NCI-H524 (cell line): ENCODE data around the gene GLS.

ENCODE experiments used
- DNase-seq, 2 experiments: peaks; one replicate each; lab custom pipeline; 2025; lab: John Stamatoyannopoulos, UW

GLS gene

DNA sequence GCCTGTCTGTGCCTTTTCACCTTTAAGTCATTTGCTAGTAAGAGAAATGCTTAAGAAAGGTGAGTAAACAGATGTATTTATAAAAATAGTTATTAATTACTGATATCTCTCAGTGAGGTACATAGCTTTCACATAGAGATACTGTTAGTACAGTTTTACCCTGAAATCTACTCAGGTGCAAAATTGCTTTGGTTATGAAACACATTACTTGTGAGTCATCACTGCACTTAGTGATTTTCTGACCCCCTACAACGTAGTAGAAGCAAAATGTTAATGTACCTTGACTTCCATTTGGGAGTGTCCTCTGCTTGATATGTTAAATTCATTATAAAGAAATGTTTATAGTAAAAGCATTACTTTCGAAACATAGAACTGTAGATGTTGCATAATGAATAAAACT is 6.5 kb downstream of the GLS start:
- DNase-seq: no peak

DNA sequence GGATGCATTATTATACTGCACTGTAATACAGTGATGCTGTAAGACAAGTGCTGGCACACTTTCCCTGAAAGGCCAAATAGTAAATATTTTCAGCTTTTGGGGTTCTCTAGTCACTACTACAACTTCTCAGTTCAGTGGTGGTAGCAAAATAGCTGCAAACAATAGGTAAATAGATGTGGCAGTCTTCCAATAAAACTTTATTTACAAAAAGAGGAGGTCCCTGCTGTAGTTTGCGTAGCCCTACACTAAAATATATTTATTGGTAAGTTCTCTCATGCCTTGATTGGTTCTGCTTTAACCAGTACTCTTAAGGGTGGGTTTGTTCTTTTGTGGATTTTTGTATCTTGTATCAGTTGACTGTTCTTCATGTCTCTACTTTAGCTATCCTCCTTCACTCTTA is 7.8 kb downstream of the GLS start:
- no peak for DNase-seq

DNA sequence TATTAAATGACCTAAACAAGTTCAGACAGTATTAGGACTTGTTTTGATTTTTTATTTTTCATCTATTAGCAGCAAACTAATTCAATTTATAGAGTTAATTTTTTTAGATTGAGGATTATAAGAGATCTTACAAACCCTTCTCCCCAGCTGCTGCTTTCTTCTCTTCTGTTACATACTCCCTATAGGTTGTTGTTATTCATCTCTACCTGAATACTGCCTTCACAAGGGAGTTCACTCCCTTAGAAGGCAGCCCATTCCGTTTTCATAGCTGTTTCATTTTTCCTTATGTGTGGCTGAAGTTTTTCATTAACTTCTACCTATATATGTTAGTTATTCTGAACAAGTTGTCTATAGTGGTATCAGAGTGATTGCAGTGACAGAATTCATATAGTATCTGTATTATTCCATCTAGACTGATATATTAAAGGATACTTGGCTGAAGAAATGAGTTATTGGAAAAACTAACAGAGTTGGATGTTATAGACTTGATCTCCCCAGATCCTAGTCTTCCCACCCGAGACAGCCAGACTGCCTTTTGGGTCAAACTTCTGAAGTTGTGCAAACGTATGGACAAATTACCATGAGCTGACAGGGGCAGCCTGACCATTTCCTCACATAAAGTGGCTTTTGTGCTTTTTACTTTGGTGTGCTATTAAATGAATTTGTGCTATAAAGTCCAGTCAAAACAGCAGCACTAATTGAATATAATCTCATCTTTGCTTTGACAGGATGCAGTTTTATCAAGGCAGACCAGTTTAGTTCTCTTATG is 8.7 kb downstream of the GLS start:
- no peak for DNase-seq

DNA sequence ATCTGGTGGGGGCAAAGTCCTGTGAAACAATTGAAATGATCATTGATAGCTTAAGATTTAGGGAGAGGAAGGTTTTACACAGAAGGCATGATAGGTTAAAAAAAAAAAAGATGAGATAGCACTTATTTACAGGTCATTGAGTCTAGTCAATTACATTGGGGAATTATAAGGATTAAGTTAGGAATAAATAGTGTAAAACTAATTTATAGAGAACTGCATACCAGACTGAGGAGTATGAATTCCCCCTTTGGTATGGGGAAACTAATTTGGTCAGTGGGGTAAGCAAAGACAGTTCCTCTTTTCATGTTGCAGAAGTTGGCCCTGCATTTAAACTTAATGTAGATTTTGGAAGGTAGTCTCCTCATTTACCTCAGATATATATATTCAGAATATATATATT is 10.8 kb downstream of the GLS start:
- no peak for DNase-seq

DNA sequence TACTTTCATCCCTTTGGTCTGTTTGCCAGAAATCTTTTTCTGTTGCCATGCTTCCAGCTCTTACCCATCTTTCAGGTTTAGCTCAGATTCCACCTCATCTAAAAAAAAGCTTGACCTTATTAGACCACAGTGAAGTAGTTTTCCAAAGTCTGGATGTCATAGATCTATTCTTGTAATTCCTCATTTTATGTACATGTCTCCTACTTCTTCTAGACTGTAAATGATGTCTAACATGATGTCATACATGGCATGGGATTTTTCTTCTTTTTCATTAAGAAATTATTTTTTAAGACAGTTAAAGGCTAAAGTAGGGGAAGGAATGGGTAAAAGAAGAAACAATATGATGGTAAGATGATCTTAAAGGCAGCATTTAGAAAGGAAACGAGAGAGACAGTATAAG is 11.3 kb downstream of the GLS start:
- no peak for DNase-seq

DNA sequence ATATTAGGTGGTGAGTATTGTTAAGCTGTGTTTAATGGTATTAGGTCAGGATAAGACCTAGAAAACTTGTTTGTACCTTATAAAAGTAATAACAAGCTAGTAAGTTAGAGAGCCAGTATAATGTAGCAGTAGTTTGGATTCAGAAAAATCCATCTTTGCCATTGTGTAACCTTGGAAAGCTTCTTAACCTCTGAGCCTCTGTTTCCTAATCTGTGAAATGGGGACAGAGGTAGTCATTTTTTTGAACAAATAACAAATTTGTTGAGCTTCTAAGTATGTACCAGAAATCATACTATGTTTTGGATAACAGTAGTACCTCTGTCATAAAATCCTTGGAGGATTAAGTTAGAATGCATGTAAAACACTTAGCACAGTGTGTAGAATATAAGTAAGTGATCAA is 12.5 kb downstream of the GLS start:
- DNase-seq: no peak

DNA sequence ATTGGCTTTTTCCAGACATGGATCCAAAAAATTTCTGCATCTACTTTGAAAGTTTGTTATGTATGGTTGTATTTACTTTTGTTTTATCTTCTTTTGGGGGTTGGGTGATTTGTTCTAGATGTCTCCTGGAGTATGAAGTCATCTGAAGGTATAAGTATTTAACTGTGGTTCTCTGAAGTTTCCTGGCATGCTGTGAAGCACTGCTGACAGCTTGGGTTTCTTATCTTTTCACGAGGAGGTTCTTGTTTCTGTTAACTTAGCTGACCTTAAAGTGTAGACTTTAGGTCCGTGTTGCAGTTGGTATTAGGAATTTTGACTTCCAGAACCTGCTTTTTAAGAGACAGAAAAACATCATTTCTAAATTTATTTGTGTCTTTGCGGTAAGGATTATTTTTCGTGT is 15.9 kb downstream of the GLS start:
- DNase-seq: no peak

DNA sequence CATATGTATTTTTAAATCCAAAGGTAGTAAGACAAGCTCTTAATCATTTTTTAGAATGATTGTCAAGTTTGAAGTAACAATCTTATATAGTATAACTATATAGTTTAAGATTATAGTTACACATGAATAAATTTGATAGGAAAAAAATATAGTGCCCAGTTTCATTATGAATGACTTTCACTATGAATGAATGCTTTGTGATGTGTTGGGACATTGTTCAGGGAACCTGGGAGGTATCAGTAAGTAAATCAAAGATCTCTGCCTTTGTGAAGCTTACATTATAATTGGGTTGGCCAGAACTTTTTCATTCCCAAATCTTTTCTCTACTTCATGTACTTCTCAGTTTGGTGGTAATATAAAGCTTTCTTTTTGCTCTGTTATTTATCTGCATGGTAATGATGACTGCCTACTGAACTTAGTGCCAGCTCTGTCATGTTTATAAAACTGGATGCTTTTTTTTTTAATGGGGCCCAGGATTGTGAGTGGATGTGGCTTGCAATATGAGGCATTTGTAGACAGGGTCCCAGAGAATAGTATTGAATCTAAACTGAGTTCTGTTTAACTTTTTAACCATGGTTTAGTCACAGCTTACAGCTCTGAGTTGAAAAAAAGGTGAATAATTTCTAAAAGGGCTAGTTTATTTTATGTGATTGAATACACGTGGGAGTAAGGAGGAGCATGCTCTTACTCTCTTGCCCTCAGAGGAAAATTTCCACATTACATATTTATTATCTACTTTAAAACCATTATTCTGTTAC is 23.3 kb downstream of the GLS start:
- no peak for DNase-seq

DNA sequence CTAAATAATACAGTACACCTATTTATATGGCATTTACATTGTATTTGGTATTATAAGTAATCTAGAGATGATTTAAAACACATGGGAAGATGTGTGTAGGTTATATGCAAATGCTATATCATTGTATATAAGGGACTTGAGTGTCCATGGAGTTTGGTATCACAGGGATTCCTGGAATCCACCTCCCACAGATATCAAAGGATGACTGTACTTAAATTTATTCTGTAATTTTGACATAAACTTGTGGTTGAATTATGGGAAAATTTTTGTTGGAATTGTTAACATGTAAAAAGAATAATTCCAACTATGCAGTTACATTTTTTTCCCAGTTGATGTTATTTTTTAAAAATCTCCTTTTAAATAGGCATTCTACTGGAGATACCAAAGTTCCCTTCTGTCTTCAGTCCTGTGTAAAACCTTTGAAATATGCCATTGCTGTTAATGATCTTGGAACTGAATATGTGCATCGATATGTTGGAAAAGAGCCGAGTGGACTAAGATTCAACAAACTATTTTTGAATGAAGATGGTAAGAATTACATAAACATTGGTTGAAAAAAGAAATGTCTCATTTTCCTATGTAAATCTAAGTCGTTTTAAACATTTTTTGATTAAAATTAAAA is 24.1 kb downstream of the GLS start:
- no peak for DNase-seq

DNA sequence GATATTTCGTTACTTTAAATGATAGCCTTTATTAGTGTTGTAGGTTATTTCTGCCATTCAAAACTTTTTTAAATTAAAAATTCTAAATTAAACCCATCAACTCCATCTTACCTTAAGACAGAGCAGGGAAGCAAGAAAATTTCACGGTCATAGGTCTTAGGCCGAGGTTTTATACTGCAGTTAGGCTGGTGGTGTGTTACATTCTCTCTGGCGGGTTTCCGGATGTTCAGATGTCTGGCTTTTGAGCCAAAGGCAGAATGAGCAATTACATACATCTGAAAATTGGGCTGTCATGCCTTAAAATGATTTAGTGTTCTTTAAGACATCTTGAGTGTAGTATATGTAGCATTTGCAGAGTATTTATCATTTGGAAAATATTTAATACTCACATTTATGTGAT is 27.9 kb downstream of the GLS start:
- DNase-seq: no peak

DNA sequence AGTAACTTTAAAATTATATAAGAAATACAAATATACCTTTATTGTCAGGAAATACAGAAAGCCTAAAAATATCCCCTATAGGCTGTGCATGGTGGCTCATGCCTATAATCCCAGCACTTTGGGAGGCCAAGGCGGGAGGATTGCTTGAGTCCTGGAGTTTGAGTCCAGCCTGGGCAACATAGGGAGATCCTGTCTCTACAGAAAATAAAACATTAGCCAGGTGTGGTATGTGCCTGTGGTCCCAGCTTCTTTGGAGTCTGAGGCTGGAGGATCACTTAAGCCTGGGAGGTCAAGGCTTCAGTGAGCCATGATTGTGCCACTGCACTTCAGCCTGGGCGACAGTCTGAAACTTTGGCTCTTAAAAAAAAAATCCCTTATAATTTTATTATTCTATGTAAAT is 29.1 kb downstream of the GLS start:
- DNase-seq: no peak

DNA sequence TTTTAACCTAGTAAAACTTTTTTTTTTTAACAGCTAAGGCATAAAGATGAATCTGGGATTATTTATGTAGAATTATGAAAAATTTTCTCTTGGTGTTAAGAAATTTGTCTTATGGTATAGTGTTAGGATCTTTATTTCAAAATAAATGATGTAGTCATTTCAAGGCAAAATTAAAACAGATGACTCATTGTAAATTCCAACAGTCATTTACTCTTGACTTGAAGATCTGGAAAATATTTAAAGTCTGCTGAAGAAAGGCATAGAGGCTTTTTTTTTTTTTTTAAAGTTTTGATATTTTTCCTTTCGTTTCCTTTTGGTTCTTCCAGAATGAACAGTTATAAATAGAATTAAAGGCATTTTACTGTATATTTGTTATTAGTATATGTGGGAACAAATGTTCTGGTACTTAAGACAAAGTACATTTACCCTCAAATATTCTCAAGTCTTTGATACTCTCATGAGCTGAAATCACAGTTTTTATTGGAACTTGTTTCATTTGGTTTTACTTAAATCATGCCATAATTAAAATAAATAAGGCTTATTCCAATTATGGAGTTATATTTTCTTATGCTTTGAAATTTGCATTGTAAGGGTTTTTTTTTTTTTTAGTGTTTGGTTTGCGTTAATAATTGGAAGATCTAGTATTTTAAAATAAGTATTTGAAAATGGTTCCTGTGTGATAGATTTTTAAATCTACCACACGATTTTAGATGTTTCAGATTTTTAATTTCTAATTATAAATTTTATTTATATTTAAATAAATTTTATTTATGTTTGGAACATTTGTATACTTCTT is 29.9 kb downstream of the GLS start:
- no peak for DNase-seq

DNA sequence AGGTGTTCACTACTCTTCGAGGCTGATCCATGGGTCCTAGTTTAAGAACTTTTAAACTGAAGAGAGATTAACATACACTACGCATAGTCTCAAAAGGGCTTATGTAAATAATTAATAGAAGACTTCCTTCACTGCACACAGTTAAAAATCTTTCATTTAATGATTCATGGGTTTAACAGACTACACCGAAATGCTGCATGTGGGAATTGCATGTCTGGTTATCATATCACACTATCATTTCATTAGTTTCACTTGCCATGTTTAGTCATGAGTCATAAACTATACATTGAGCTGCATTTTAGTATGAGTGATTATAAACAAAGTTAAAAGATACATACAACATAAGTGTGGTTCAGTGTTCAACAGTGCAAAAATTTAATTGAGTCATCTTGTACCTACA is 31.2 kb downstream of the GLS start:
- no peak for DNase-seq

DNA sequence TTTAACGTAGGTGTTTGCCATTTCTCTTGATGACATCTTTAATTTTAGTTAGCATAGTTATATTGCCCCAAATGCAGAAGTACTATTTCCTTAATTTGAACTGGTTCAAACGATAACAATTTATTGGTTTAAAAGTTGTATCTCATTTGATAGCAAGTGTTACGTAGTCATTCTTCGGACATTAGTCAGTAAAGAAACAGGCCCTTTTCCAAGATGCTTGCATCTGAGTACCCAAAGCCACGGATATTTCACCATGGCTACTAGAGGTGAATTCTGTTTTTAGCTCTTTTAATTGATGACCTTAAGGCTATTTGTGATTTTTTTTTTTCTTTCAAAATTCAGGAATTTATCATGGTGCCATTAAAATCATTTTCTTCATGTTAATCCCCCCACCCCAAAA is 32.1 kb downstream of the GLS start:
- no peak for DNase-seq

DNA sequence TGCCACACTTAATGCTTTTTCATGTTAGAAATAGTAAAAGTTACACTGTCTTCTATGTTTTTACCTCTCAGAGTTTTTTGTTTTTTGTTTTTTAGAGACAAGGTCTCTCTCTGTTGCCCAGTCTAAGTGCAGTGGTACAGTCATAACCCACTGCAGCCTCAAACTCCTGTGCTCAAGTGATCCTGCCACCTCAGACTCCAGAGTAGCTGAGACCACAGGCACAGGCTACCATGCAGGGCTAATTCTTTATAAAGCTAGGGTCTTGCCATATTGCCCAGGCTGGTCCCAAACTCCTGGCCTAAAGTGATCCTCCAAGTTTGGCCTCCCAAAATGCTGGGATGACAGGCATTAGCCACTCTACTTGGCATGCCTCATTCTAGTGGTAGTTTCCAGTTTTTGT is 33.1 kb downstream of the GLS start:
- DNase-seq: no peak

DNA sequence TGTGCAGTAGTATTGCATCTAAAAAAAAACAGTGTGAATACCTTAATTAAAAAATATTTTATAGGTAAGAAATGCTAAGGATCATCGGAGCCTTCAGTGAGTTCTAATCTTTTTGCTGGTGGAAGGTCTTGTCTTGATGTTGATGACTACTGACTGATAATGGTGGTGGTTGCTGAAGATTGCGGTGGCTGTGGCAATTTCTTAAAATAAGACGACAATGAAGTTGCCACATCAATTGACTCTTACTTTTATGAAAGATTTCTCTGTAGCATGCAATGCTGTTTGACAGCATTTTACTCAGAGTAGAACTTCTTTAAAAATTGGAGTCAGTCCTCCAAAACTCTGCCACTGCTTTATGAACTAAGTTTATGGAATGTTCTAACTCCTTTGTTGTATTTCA is 36.2 kb downstream of the GLS start:
- no peak for DNase-seq

DNA sequence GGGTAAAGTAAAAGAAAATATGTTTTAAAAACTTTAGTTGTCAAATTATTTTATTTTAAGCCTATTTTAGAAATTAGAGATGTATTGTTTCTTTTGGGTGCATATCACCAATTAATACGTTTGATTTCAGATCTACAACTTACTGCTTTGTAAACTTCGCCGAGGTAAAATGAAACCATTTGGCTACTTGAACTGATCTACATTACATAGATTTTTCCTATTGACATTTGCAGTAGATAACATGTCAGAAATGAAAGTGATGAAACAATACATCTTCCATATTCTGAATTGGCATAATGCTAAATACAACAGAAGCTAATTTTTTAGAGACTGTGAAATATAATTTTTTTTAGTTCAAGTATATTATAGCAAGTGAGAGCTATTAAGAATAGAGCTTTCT is 39.5 kb downstream of the GLS start:
- no peak for DNase-seq

DNA sequence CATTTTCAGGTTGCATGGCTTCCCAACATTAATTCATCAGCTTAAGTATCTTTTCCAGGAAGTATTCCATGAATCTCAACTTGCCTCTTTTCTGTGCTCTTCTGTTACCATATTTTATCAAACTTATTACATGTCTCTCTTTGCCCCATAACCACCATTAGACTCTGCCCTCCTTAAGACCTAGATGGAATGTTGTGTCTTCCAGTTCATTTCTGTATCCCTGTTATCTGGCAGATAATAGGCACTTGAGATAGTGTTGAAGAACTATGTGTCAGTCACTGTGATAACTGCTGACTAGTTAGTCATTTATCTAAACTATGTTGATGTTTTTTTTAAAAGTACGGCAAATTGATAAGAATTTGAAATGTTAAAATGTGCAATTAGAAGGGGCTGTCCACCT is 41.8 kb downstream of the GLS start:
- DNase-seq: no peak

DNA sequence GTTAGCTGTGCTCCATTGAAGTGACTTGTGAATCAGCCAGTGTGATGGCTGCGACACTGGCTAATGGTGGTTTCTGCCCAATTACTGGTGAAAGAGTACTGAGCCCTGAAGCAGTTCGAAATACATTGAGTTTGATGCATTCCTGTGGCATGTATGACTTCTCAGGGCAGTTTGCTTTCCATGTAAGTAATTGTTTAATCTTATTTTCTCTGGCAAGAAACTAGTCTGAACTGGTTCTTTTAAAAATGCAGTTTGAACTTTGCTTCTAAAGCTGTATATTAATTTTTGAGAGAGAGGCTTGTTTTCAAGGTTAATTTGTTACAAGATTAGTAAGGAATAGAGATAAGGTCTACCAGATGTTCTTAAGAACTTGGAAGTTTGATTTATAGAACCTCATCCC is 46.7 kb downstream of the GLS start:
- no peak for DNase-seq

DNA sequence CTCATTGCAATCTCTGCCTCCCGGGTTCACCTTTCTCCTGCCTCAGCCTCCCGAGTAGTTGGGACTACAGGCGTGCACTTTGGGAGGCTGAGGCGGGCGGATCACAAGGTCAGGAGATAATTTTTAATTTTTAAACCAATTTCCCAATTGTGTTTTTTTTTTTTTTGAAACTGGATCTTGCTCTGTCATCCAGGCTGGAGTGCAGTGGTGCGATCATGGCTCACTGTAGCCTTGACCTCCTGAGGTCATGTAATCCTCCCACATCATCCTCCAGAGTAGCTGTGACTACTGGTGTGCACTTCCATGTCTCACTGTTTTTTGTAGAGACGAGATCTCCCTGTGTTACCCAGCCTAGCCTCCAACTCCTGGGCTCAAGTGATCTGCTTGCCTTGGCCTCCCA is 49.3 kb downstream of the GLS start:
- no peak for DNase-seq

DNA sequence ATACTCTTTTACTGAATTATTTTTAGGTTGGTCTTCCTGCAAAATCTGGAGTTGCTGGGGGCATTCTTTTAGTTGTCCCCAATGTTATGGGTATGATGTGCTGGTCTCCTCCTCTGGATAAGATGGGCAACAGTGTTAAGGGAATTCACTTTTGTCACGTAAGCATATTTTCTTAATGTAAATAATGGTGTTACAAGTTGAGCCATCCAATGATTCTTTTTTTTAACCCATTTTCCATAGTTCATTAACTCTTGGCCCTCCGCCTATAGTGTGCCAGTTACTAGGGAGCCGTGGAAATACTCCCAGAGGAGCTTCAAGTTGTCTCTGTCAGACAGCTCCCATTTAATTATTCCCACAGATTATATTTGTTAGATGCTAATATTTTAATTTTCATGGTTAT is 49.8 kb downstream of the GLS start:
- DNase-seq: no peak

DNA sequence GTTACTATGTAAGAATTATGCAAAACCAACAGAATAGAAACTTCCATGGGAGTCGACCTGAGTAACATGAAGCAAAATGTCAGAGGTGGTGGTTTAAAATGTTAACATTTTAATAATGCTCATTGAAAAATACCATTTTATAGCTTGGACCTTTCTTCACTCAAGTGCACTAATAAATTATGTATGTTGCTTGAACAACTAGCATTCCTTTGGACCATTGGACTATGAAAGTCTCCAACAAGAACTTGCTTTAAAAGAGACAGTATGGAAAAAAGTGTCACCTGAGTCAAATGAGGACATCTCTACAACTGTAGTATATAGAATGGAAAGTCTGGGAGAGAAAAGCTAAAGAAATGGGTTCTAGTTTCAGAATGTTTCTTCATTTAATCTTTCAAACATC is 51.9 kb downstream of the GLS start:
- DNase-seq: no peak

DNA sequence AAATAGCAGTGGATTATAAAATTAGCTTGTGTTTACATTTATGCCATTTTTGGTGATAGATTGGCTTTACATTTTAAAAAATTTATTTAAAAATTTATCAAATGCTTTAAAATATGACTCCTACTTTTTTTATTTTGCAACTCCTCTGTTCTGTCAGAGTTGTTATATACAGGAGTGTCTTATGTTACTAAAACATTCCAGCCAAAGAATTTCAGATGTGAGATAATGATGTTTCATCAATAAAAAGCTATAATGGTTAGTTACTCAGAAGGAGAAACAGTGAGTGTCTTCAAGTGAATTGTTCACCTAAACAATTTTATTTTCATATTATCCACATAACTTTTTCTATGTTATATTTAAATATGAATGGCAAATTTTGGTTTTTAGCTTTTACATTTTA is 52.7 kb downstream of the GLS start:
- DNase-seq: no peak
